GM19455 (cell line): ENCODE measurements around the gene PPCDC.

ENCODE experiments used
- ATAC-seq: cut with Tn5 transposase; IDR thresholded peaks from one replicate; pipeline ENCODE4 v1.9.1; 2021; ENCODE audit not compliant: unreplicated experiment

Gene PPCDC

DNA sequence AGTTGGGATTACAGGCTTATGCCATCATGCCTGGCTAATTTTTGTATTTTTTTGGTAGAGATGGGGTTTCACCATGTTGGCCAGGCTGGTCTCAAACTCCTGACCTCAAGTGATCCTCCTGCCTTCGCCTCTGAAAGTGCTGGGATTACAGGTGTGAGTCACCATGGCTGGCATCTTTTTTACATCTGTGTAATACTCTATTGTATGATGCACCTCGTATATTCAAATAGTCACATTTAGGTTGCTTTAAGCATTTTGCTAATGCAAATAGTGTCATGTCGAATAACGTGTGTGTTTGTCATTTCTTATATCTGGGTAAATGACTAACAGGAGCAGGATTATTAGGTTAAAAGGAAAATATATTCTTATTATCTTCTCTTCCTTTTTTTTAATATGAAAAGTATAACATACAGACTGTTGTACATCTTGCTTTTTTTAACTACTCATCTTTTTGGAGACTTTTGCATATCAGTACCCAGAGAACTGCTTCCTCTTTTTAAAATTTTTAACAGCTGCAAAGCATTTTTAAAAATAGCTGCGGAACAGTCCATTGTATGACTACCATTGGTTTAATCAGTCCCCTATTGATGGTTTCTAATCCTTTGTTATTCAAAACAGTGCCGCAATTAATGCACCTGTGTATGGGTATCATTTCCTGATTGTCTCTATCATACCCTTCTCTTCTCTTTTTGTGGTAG is 14.6 kb upstream of the PPCDC start:
- ATAC-seq: peak; percentile 64

DNA sequence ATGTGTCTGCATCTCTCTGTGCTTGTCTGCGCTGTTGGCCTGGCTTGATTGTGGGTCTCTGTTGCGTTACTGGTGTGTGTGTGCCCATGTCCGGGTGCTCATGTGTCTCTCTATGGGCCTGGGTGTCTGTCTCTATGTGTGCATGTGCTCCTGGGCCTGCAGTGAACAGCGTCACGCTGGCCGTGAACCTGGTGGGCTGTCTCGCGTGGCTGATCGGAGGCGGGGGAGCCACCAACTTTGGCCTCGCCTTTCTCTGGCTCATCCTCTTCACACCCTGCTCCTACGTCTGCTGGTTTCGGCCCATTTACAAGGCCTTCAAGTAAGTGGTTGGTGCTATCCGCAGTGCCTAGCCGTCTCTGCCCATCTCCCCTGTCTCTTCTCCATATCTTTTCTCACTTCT is 7.0 kb upstream of the PPCDC start:
- no peak for ATAC-seq

- no peak for ATAC-seq
Observed at GRCh38 chr15:75019916-75020315, 3.5 kb upstream of the PPCDC start.

- ATAC-seq: no peak
Observed at GRCh38 chr15:75021341-75021740, 2.0 kb upstream of the PPCDC start.

- ATAC-seq: no peak
Observed at GRCh38 chr15:75022783-75023180, 608 bp upstream of the PPCDC start.

- no peak for ATAC-seq
Observed at GRCh38 chr15:75023872-75024636, 664 bp downstream of the PPCDC start.

GRCh38 chr15:75025107-75025506 is 1.7 kb downstream of the PPCDC start:
- ATAC-seq: no peak

DNA sequence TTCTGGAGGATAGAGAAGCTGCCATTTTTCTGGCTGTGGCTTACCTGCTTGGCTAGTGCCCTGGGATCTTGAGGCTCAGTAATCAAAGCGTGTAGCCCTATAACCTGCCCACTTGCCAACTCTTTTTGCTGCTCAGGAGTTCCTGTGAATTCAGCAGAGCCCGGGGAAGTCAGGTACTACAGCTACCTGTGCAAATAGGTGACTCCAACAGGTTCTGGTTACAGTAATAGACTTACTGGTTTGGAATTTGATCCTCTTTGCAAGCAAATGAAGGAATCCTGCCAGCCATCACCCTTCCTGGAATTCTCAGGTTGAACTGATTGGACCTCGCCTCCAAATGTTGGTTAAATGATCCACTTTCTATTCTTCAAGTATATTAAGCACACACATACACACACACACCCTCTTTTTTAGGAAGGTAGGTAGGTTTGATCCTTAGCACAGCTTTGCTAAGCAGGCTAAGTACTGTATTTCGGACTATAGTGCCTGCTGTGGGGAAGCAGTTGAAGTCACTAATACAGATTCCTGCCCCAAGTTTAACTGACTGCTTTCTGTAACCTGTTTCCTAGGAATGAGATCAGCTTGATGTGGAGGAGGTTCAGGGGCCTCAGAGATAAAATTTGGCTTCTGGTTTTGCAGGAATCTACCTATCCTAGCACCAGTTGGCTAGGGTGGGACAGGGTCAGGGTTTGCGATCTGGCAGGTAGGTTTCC is 2.3 kb downstream of the PPCDC start:
- ATAC-seq: no peak

GRCh38 chr15:75027551-75027950 is 4.2 kb downstream of the PPCDC start:
- ATAC-seq: no peak

- ATAC-seq: no peak
Observed at GRCh38 chr15:75028991-75029377, 5.6 kb downstream of the PPCDC start.

GRCh38 chr15:75029378-75030022 is 6.1 kb downstream of the PPCDC start:
- ATAC-seq: no peak

- no peak for ATAC-seq
Observed at GRCh38 chr15:75030023-75030413, 6.6 kb downstream of the PPCDC start.

- ATAC-seq: no peak
Observed at GRCh38 chr15:75030424-75030823, 7.0 kb downstream of the PPCDC start.

- ATAC-seq: no peak
Observed at GRCh38 chr15:75031848-75032247, 8.5 kb downstream of the PPCDC start.

DNA sequence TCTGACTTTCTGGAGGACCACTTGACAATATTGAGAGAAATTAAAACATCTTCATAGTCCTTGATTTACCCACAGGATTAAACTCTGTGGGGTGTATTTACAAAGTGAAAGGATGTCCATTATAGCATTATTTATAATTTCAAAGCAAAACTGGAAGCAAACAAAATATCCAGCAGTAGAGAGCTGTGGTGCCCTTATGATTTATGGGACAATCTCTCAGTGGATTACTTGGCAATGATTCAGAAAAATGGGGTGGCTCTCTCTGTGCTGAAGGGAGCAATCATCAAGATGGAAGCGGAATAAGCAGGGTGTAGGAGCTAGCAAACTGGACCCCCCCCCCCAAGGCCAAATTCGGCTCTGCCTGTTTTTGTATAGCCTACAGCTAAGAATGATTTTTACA is 9.0 kb downstream of the PPCDC start:
- ATAC-seq: no peak

DNA sequence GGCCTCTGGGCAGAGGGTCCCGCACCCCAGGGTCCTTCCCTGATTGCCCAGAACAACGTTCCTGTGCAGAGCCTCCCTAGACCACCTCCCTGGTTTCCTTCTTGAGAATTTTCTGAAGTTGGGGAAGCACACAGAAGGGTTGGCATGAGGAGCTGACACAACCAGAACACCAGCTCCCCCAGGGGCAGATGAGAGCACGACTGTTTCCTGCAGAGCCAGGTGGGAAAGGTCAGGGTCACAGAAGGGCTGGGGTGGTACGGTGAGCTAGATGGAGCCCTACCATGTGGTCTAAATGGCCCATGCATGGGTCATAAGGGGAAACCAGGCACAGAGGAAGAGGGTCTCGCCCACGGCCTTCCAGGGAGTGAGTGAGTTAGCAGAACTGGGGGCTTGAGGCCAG is 10.4 kb downstream of the PPCDC start:
- ATAC-seq: no peak

DNA sequence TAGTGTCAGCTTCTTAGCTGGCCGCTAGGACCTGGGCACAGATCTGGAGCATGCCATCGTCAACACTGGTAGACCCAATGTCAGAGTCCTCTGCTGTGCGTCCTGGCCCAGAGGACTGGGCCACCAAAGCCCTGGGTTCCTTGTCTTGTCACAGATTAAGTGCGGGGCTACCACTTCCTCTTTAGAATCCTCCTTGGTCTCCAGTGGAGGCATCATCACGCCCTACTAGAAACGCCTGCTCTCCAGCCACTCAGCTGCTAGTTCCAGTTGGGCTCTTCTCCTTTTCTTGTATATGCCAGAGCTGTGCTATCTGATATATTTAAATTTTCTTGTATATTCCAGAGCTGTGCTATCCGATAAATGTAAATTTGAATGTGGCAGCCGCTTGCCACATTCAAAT is 11.2 kb downstream of the PPCDC start:
- no peak for ATAC-seq

GRCh38 chr15:75036212-75036616 is 12.8 kb downstream of the PPCDC start:
- ATAC-seq: no peak

DNA sequence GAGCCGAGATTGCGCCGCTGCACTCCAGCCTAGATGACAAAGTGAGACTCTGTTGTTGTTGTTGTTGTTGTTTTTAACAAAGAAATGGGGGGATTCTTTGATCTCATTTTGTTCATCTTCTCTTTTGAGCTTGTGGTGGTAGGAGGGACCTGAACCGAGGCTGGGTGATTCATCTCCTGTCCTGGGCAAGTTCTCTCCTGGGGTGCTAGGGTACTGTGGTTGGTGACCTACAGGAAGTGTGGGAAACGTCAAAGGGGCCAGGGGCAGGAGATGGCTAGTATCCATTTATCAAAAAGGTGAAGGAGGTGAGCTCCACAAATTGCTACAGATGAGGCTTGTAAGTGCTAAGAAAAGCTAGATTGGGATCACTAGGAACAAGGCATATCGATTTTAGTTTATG is 14.3 kb downstream of the PPCDC start:
- no peak for ATAC-seq

GRCh38 chr15:75038231-75038630 is 14.8 kb downstream of the PPCDC start:
- no peak for ATAC-seq

GRCh38 chr15:75042730-75043508 is 19.5 kb downstream of the PPCDC start:
- ATAC-seq: peak; percentile 69
